Omental fat pad (tissue), 4 donors: ENCODE measurements around the gene LRP11. TPM values are rescaled to one million over a fixed set of nuclear protein-coding genes. Genes with fewer than 3 reads are reported as not detected.
"Not testable (repeated sequence)": the region's sequence is repeated elsewhere in the genome, so short reads cannot be mapped to it uniquely, and the experiment has no call there.

Experiments
- ATAC-seq: fragments of 150-250 bp; one replicate; pipeline ENCODE4 v1.9.1; 2016; ENCODE audit warnings: mild to moderate bottlenecking, moderate library complexity; ENCODE audit not compliant: low FRiP score
- DNase-seq: peaks from one replicate; pipeline ENCODE4 v3.0.0-alpha.2; 2019; ENCODE audit warnings: low spot score
- total RNA-seq, 4 donors: library from RNA; depleted of rRNA; stranded (reverse); fragments of >200 nt; gene quantifications; one replicate each; pipeline ENCODE4 v1.1.0, GENCODE V29; 2016
- TF ChIP-seq, protein P1 (sequence below), 3 donors: fragments of 450-650 bp; IDR thresholded peaks; one replicate each; pipeline ENCODE4 v1.5.1; 2016 to 2017; ENCODE audit warnings: antibody characterized with exemption in 3 of 3, mild to moderate bottlenecking in 3 of 3, moderate library complexity in 2 of 3

LRP11 gene
- total RNA-seq, 4 donors from 2014 or later, result 30.5 to 39.4 (median 33.5) TPM

DNA sequence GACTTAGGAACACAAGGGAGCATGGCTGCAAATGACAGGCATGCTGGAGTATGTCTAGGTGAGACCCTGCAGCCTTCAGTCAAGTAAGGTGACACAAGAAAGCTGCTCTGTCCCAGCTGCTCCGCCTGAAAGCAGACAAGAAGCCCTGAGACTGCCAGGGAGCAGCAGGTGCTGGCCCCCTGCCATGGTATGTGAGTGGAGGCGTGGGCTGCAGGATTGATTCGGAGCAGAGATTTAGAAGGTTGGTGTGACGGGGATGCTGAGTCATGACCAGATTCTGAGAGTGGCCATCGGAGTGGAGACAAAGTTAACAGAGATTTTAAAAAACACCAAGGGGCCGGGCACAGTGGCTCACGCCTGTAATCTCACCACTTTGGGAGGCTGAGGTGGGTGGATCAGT lies 17.8 kb downstream of the LRP11 start:
- DNase-seq (peak; percentile 35), ATAC-seq (peak; percentile 70)
- TF ChIP-seq, protein P1, sequence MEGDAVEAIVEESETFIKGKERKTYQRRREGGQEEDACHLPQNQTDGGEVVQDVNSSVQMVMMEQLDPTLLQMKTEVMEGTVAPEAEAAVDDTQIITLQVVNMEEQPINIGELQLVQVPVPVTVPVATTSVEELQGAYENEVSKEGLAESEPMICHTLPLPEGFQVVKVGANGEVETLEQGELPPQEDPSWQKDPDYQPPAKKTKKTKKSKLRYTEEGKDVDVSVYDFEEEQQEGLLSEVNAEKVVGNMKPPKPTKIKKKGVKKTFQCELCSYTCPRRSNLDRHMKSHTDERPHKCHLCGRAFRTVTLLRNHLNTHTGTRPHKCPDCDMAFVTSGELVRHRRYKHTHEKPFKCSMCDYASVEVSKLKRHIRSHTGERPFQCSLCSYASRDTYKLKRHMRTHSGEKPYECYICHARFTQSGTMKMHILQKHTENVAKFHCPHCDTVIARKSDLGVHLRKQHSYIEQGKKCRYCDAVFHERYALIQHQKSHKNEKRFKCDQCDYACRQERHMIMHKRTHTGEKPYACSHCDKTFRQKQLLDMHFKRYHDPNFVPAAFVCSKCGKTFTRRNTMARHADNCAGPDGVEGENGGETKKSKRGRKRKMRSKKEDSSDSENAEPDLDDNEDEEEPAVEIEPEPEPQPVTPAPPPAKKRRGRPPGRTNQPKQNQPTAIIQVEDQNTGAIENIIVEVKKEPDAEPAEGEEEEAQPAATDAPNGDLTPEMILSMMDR (IDR thresholded peaks at IDR 0.05), result no peak

DNA sequence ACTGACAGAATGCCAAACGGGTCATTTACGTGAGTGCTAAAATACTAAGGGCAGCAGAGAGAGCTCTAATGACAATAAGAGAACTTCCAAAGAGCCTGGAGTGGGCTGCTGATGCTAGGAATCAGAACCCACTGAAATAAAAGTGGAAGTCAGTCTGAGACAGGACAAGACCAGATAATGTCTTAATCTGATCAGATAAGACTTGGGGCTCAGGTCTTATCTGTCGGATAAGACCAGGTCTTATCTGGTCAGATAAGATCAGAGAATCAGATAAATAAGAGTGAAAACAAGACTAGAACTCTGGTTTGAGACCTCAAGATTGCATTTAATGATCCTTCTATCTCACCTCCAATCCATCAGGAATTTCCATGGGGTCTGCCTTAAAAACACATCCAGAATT lies 18.6 kb downstream of the LRP11 start:
- TF ChIP-seq, protein P1 (IDR thresholded peaks at IDR 0.05), result no peak
- ATAC-seq, result no peak
- DNase-seq, result no peak

DNA sequence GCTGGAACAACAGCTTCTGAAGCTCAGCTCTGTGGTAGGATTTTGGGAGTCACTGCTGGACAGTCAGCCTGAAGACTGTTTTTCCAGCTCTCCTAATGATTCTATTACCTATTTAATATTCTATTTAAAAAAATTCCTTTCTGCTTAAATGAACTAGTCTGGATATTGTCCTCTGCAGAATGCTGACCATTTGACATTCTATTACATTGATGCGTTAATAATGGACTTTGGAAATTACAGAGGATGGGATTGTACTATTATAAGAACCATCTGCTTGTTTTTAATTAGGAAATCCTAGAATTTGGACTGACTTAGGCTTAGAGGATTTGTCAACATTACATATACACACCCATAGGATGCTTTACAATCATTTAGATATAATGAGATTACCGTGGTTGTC lies 19.7 kb downstream of the LRP11 start:
- ATAC-seq, result no peak
- TF ChIP-seq, protein P1 (IDR thresholded peaks at IDR 0.05), result no peak
- DNase-seq, result no peak

GRCh38 chr6:149844036-149844435 lies 20.1 kb downstream of the LRP11 start:
- ATAC-seq, DNase-seq: not testable (repeated sequence)

DNA sequence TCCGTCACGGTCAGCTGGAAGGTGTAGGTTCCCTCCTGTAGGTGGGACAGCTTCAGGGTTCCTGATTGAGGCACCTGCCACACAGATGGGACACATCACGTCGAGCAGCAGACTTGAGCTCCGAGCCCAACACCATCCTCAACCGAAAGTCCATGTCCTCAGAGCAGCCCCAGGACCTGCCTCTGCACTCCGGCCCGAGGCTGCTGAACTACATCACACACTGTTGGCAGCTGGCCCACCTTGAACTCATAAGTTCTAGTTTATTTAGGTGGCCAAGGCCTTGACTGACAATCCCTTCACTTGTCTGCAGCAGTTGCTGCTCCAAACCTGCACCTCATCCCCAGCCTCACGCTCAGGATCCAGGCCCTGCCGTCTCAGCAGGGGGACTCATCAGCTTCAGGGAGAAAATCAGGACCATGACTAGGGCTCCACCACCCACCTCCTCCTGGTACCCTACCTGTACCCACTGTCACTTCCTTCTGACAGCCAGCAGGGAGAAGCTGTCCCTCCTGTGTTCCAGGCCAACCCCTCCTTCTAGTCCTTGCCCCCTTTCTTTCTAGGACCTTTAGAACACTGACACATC lies 21.0 kb downstream of the LRP11 start:
- no peak for ATAC-seq
- TF ChIP-seq, protein P1 (IDR thresholded peaks at IDR 0.05), result no peak
- no peak for DNase-seq

GRCh38 chr6:149842331-149842730 lies 21.8 kb downstream of the LRP11 start:
- DNase-seq (no peak), ATAC-seq (no peak)
- TF ChIP-seq, protein P1 (IDR thresholded peaks at IDR 0.05), result no peak

DNA sequence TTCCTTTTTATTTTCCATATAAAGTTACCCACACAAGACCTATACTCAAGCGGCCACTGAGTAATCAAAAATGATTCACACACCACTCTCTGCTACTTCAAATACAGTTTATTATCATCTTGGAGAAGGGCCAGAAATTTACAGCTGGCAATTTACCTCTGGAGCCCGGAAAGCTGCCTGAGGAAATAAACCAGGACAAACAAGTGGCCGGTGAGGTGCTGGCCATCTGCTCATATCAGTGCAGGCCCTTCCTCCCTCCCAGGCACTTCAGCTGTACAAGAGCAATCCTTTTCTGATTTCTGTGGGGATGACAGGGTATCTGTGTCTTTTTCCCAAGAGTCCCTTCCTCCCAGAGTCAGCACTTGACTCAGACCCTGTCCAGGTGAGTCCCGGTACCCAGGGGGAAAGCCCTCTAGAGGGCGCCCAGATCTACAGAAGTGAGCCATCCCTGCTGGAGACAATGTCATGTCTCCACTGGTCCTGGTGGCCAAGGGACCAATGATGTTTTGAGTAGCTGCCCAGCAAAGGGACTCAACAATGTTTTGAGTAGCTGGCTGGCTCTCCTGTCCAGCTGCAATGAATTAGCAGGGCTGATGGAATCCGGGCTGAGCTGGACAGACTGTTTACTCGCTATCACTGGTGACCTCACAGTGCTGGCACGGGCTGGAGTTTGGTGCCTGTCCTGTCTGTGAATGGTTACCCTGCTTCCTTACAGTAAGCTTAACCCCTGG lies 23.6 kb downstream of the LRP11 start:
- ATAC-seq (peak; percentile 60), DNase-seq (no peak)

More for the DNA sequence above, 23.6 kb downstream of the LRP11 start:
- TF ChIP-seq, protein P1 (IDR thresholded peaks at IDR 0.05), result no peak
